HEK293 (cell line): ENCODE data around the gene TTC34.
"Not testable (repeated sequence)": the region's sequence is repeated elsewhere in the genome, so short reads cannot be mapped to it uniquely, and the experiment has no call there.

Experiments used
- CTCF ChIA-PET: fragments of 350-600 bp; formaldehyde crosslinking; extraction: SDS; loops from one replicate; lab custom pipeline; 2021; ENCODE audit warnings: antibody characterized with exemption; lab: Yijun Ruan, JAX
- POLR2A ChIA-PET: fragments of 300-600 bp; formaldehyde crosslinking; extraction: SDS; loops from one replicate; lab custom pipeline; 2020; ENCODE audit warnings: antibody characterized with exemption, inconsistent platforms; lab: Yijun Ruan, JAX
- H3K27ac ChIP-seq: fragments of 200-500 bp; sonication (Bioruptor generic); 2 replicates; pipeline ENCODE4 v1.5.1; 2014; ENCODE audit warnings: low read depth, low read length, control low read depth, inconsistent platforms; ENCODE audit errors: extremely low read depth
- H3K36me3 ChIP-seq, 2 experiments: fragments of 200-500 bp in 1 of 2; sonication (Bioruptor generic) in 1 of 2; 1 replicate in 1 of 2; 2 replicates in 1 of 2; pipeline ENCODE4 v1.5.1; 2014 to 2017; ENCODE audit warnings: inconsistent platforms in 2 of 2, low read length in 2 of 2; ENCODE audit not compliant: control insufficient read depth in 2 of 2, insufficient read depth in 1 of 2
- H3K4me1 ChIP-seq: fragments of 200-500 bp; sonication (Bioruptor generic); 2 replicates; pipeline ENCODE4 v1.5.1; 2014; ENCODE audit warnings: mild to moderate bottlenecking, low read length, inconsistent platforms; ENCODE audit not compliant: control insufficient read depth, insufficient read depth
- H3K4me3 ChIP-seq: 2 replicates; pipeline ENCODE4 v1.5.1; 2011; ENCODE audit warnings: low read depth, mild to moderate bottlenecking, control low read depth, low read length, moderate library complexity
- H3K9me3 ChIP-seq: fragments of 200-500 bp; sonication (Bioruptor generic); 2 replicates; pipeline ENCODE4 v1.5.1; 2014; ENCODE audit warnings: low read depth, low read length, inconsistent platforms; ENCODE audit not compliant: control insufficient read depth, insufficient read depth
- KLF1 ChIP-seq: fragments of 450-650 bp; formaldehyde crosslinking; IDR thresholded peaks from 2 replicates; pipeline ENCODE4 v1.5.1; 2016; ENCODE audit warnings: missing biosample characterization, missing genetic modification characterization
- KLF9 ChIP-seq: fragments of 450-650 bp; formaldehyde crosslinking; IDR thresholded peaks from 2 replicates; pipeline ENCODE4 v1.5.1; 2016; ENCODE audit warnings: missing biosample characterization, missing genetic modification characterization, low read depth
- MYNN ChIP-seq: fragments of 450-650 bp; formaldehyde crosslinking; IDR thresholded peaks from 2 replicates; pipeline ENCODE4 v1.5.1; 2016; ENCODE audit warnings: missing biosample characterization, missing genetic modification characterization, borderline replicate concordance
- REST ChIP-seq: fragments of 450-650 bp; formaldehyde crosslinking; IDR thresholded peaks from 2 replicates; pipeline ENCODE4 v1.5.1; 2016; ENCODE audit warnings: missing biosample characterization, missing genetic modification characterization
- SCRT2 ChIP-seq: fragments of 450-650 bp; formaldehyde crosslinking; IDR thresholded peaks from 2 replicates; pipeline ENCODE4 v1.5.1; 2016; ENCODE audit warnings: missing biosample characterization, missing genetic modification characterization
- TCF7L2 ChIP-seq: IDR thresholded peaks from 2 replicates; pipeline ENCODE4 v1.6.1; 2011; ENCODE audit warnings: low read depth, mild to moderate bottlenecking, inconsistent platforms, low read length, moderate library complexity, borderline replicate concordance
- WT1 ChIP-seq: fragments of 450-650 bp; formaldehyde crosslinking; IDR thresholded peaks from 2 replicates; pipeline ENCODE4 v1.5.1; 2016; ENCODE audit warnings: missing biosample characterization, missing genetic modification characterization
- ZIC2 ChIP-seq: fragments of 450-650 bp; formaldehyde crosslinking; IDR thresholded peaks from 2 replicates; pipeline ENCODE4 v1.5.1; 2016; ENCODE audit warnings: missing biosample characterization, missing genetic modification characterization
- ZNF24 ChIP-seq: fragments of 450-650 bp; formaldehyde crosslinking; IDR thresholded peaks from 2 replicates; pipeline ENCODE4 v1.5.1; 2016; ENCODE audit warnings: missing biosample characterization, missing genetic modification characterization
- ZNF280D ChIP-seq: fragments of 450-650 bp; formaldehyde crosslinking; IDR thresholded peaks from 2 replicates; pipeline ENCODE4 v1.5.1; 2016; ENCODE audit warnings: missing biosample characterization, missing genetic modification characterization
- ZNF335 ChIP-seq: fragments of 450-650 bp; formaldehyde crosslinking; conservative IDR thresholded peaks from 2 replicates; pipeline ENCODE4 v1.5.1; 2016; ENCODE audit warnings: missing biosample characterization, missing genetic modification characterization
- ZNF362 ChIP-seq: fragments of 450-650 bp; formaldehyde crosslinking; IDR thresholded peaks from 2 replicates; pipeline ENCODE4 v1.5.1; 2016; ENCODE audit warnings: missing biosample characterization, missing genetic modification characterization
- ZNF529 ChIP-seq: fragments of 450-650 bp; formaldehyde crosslinking; IDR thresholded peaks from 2 replicates; pipeline ENCODE4 v1.5.1; 2017; ENCODE audit warnings: missing genetic modification characterization, missing biosample characterization; ENCODE audit not compliant: insufficient replicate concordance
- ZNF707 ChIP-seq: fragments of 450-650 bp; formaldehyde crosslinking; IDR thresholded peaks from 2 replicates; pipeline ENCODE4 v1.5.1; 2016; ENCODE audit warnings: missing biosample characterization, missing genetic modification characterization
- TF ChIP-seq, protein P1 (sequence below): fragments of 450-650 bp; formaldehyde crosslinking; IDR thresholded peaks from 2 replicates; pipeline ENCODE4 v1.5.1; 2016; ENCODE audit warnings: missing biosample characterization, missing genetic modification characterization

The TTC34 gene

GRCh38 chr1:2778220-2778592 is 23.3 kb downstream of the TTC34 start (continued):
- TF ChIP-seq ZIC2 (tag by site-specific recombination), result peak; percentile 67
- TF ChIP-seq KLF9 (tag by site-specific recombination), result no peak
- TF ChIP-seq, protein P1, sequence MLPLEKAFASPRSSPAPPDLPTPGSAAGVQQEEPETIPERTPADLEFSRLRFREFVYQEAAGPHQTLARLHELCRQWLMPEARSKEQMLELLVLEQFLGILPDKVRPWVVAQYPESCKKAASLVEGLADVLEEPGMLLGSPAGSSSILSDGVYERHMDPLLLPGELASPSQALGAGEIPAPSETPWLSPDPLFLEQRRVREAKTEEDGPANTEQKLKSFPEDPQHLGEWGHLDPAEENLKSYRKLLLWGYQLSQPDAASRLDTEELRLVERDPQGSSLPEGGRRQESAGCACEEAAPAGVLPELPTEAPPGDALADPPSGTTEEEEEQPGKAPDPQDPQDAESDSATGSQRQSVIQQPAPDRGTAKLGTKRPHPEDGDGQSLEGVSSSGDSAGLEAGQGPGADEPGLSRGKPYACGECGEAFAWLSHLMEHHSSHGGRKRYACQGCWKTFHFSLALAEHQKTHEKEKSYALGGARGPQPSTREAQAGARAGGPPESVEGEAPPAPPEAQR (tag by site-specific recombination), result no peak
- no peak for TF ChIP-seq TCF7L2
- TF ChIP-seq ZNF280D (tag by site-specific recombination), result no peak
- TF ChIP-seq WT1 (tag by site-specific recombination), result no peak
- TF ChIP-seq KLF1, result no peak

DNA sequence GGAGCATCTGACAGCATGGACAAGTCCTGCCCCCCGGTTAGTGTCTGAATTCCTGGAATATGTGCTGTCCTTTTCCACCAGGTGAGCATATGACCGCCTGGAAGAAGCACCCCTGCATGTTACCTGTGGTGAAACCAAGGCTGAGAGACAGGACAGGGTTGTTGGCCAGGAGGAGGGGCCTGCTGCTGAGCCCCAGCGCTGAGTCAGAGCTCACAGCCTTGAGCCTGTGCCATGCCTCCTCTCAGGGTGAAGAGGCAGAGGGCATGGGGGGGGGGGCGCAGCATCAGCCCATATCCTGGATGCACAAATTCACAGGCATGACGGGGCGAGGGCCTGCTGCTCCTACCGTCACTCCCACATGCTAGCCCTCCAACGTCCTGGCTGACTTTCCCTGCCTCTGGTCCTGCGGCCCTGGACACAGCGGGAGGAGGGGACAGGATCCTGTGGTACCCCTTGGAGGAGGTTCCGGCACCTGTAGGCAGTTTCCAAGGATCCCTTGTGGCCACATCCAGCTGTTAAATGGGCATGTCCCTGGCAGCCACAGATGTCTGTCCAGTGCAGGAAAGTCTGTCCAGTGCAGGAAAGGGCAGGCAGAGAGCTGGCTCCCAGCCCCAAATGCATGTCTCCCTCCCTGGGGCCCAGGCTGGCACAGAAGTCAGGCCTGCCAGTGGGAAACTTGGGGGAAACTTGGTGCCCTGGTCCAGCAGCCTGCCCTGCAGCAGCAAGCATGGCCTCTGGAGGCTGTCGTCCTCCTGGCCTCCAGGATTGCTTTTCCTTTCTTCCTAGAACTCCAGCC is 23.9 kb downstream of the TTC34 start:
- no peaks in the 10 kb centered on the region for H3K36me3 ChIP-seq
- POLR2A ChIA-PET, result no interaction called here
- H3K4me1 ChIP-seq, result no peaks in the 10 kb centered on the region
- H3K9me3 ChIP-seq, result no peaks in the 10 kb centered on the region; the same call in 1 of the 2 replicates
- H3K4me3 ChIP-seq, result no peak overlapping the region
- H3K27ac ChIP-seq, result no peak overlapping the region
- CTCF ChIA-PET, result interaction anchor here (0.8 kb wide), 1 partner anchor 9 kb away, joined by 3 read pairs; no protein-coding TSS in a partner anchor
- TF ChIP-seq ZNF362 (no peak), ZNF335 (tag by site-specific recombination) (no peak), REST (tag by site-specific recombination) (no peak), MYNN (tag by site-specific recombination) (no peak), ZNF529 (no peak), SCRT2 (tag by site-specific recombination) (no peak), ZNF24 (tag by site-specific recombination) (no peak), ZNF707 (tag by site-specific recombination) (no peak)

- H3K4me3 ChIP-seq, H3K27ac ChIP-seq, POLR2A ChIA-PET, CTCF ChIA-PET, H3K9me3 ChIP-seq, H3K4me1 ChIP-seq, H3K36me3 ChIP-seq: not testable (repeated sequence)
Observed at GRCh38 chr1:2775333-2775732, 26.2 kb downstream of the TTC34 start.

DNA sequence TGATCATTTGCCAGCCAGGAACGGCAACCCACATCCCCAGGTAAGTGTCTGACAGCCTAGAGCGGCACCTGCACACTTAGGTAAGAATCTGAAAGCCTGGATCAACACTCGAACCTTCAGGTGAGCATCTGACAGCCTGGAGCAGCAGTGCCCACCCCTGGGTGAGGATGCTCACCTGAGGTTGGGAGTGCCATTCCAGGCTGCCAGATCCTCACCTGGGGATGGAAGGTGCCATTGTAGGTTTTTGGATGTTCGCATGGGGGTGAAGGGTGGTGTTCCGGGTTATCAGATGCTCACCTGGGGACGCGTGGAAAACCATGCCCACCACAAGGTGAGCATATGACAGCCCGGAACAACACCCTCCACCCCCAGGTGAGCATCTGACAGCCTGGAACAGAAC is 33.4 kb downstream of the TTC34 start:
- CTCF ChIA-PET, H3K27ac ChIP-seq, H3K36me3 ChIP-seq, H3K4me1 ChIP-seq, POLR2A ChIA-PET, H3K9me3 ChIP-seq, H3K4me3 ChIP-seq: not testable (repeated sequence)

GRCh38 chr1:2759433-2759832 is 42.1 kb downstream of the TTC34 start:
- H3K27ac ChIP-seq, H3K4me1 ChIP-seq, H3K4me3 ChIP-seq, POLR2A ChIA-PET, H3K36me3 ChIP-seq, CTCF ChIA-PET, H3K9me3 ChIP-seq: not testable (repeated sequence)
